ENCODE results near the gene MYRF.

The MYRF gene
- 0.33 to 0.58 (median 0.53) reads per million in 3 experiments for total RNA-seq

DNA sequence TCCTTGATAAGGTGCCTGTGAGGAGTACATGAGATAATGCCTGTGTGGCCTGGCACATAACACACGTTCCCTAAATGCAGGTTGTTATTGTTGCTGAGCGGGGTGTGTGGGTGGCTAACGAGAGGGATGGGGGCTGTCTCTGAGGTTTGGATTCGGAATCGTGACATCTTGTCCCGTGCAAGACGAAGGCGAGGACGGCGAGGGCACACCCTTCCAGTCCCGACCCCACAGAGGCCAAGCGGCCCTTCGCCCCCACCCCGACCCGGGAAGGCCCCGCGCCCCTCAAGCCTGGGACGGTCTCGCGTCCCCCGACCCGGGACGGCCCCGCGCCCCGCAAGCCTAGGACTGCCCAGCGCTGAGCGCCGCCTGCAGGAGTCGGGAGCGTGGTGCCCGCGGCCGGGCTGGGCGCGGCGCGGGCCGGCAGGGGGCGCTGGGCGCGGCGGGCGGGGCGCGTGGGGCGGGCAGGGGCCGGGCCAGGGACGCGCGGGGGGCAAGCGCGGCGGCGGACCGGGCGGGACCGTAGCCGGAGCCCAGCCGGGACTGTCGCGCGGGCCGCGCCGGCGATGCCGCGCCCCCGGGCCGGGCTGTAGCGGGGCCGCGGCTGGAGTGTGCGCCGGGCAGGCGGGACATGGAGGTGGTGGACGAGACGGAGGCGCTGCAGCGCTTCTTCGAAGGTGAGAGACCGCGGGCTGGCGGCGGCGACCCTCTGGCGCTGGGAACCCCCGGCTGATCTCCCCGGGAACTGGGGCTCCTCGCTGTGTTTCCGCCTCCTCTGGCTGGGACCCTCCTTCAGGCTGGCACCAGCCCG is at the start of gene MYRF:
TSS of gene MYRF (plus strand) at position 520 of the 808 bp plus-strand sequence. CDS start at position 629, 109 bp downstream.
- peak; percentile 40 for DNase-seq

DNA sequence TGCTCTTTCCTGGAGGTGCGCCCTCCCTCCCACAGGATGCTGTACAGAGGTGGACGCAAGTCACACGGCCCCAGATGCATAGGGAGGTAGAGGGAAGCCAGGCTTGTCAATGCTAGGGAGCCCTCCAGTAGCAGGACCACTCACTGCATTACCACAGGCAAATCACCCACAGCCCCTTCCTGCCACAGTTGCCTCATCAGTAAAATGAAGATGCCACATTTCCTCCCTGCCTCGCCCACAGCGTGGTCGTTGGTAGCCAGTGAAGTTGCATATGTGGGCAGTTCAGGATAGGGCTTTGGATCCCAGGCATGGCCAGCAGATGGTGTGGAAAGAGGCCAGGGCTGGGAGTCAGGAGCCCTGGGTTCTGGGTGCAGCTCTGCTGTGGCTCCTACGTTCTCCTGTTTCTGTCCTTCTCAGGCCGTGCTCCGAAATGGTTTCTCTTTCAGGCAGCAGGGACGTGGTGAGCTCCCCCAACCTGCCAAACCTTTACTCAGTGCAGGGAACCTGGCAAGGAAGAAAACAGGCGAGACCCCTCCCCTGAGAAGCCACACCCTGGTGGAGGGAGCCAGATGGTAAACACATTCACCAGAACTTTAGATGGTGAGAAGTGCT is 49.6 kb upstream of the MYRF start:
- no peak for DNase-seq

- no peak for DNase-seq
Measured at GRCh38 chr11:61704838-61705237, 47.6 kb upstream of the MYRF start.

- DNase-seq = no peak
Measured at GRCh38 chr11:61706452-61707400, 45.7 kb upstream of the MYRF start.

GRCh38 chr11:61707574-61707973 is 44.9 kb upstream of the MYRF start:
- no peak for DNase-seq

DNA sequence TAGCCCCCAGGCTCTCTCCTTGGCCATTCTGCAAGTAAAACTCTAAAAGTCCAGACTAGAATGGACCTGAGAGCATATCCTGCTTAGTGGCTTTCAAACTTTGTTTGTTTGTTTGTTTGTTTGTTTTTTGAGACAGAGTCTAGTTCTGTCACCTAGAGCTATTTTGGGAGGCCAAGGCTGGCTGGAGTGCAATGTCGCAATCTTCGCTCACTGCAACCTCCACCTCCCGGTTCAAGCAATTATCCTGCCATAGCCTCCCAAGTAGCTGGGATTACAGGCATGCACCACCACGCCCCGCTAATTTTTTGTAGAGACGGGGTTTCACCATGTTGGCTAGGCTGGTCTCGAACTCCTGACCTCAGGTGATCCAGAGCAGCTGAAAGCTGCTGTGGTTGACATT is 43.3 kb upstream of the MYRF start:
- no peak for DNase-seq

- no peak for DNase-seq
Measured at GRCh38 chr11:61709572-61709971, 42.9 kb upstream of the MYRF start.

- no peak for DNase-seq
Measured at GRCh38 chr11:61710019-61710418, 42.4 kb upstream of the MYRF start.

DNA sequence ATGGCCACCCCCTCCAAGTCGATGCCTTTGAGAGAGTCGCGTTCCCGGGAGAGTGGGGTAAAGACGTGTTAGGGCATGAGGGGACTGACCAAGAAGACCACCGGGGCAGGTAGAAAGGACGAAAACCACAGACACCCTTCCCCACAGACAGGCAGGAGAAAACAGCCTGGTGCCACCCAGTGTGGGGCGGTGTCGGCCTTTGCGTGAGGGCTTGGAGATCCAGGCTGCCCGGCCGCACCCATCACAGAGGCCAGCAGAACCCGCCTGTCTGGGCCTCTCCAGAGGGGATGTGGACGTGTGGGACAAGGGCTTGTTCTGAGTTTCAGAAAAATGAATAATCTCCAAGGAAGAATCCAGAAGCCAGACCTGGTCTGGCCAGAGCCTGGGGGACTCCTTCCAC is 41.4 kb upstream of the MYRF start:
- no peak for DNase-seq

GRCh38 chr11:61711498-61711897 is 40.9 kb upstream of the MYRF start:
- no peak for DNase-seq

- DNase-seq = no peak
Measured at GRCh38 chr11:61712314-61712713, 40.1 kb upstream of the MYRF start.

DNA sequence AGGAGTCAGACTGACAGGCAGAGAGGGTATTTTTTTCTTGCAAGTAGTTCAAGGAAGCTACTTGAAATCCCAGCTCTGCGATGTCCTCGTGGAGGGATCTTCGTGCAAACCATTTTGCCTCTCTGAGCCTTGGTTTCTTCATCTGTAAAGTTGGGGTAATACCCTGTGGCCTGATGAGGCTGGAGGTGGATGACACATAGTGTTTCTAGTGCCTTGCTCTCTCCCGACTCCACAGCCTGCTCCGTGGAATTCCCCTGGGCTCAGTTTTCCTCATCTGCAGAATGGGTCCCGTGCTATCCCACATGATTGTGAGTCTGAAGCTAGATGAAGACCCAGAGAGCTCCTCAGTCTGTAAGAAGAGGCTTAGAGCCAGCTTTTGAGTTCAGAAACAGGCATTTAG is 39.6 kb upstream of the MYRF start:
- no peak for DNase-seq

GRCh38 chr11:61713464-61713863 is 39.0 kb upstream of the MYRF start:
- no peak for DNase-seq

DNA sequence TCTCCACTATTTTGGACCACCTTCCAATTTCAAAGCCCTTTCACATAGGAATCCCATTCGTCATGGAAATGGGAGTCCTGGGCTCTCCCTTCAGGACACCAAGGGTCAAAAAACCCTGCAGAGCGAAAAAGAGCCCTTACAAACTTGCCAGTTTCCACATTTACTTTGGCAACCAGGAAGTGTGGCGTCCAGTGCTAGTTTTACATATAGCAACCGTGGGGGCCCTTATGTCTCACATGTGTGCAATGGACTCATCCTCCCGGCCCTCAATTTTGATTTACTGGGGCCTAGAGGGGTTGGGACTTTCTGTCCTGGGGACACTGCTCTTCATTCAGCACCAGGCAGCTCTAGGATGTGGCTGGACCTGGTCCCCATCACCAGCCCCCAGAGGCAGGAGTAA is 38.5 kb upstream of the MYRF start:
- DNase-seq = no peak

- DNase-seq = no peak
Measured at GRCh38 chr11:61714316-61714715, 38.1 kb upstream of the MYRF start.

- no peak for DNase-seq
Measured at GRCh38 chr11:61714916-61715315, 37.5 kb upstream of the MYRF start.

DNA sequence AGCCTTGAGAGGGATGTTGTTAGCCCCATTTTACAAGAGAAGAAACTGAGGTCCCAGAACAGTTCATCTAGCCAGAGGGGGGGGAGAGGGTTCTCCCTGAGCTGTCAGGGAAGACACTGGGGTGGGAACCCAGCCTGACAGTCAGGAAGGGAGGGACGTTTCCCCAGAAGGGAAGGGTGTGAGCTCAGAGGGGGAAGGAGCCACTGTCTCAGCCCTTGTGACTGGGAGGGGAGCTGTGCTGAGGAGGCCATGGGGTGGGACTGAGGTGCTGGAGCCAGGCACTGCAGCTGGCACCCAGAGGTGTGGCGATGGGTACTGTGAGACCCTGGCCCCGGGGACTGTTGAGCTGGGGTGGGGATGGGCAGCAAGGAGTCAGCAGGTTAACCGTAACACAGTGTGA is 36.6 kb upstream of the MYRF start:
- DNase-seq = no peak

DNA sequence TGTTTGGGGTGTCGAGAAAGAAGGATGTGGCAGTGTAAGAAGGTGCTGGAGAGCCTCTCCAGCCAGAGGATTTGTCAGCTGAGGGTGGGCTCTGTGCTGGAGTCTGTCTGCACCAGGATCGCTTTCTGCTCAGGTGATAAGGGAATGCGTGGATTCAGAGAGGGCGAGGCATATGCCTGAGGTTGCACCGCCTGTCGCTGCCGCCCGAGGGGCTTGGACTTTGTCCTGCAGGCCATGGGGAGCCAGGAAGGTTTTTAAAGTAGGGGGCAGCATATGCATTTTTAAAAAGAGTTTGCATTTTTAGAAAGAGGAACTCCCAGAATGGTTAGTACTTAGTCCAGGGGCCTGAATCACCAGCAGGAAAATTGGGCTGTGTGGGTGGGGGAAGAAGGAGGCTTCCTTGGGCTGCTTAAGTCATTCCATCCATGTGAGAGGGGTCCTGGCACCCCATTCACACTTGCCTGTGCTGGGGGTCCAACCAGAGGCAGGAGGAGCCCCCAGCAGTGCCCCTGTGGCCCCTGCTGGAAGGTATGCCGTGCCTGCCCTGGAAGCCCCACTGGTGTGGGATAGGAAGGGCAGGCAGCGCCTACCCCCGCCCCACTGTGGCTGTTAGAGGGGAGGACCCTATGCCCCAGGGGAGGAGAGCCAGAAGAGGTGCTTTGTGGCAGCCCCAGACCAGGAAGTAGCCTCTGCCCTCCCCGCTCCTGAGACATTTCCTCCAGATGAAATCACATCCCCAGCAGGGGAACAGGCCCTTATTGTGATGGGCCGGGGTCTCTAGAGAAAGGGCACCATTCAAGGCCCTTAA is 35.8 kb upstream of the MYRF start:
- no peak for DNase-seq

DNA sequence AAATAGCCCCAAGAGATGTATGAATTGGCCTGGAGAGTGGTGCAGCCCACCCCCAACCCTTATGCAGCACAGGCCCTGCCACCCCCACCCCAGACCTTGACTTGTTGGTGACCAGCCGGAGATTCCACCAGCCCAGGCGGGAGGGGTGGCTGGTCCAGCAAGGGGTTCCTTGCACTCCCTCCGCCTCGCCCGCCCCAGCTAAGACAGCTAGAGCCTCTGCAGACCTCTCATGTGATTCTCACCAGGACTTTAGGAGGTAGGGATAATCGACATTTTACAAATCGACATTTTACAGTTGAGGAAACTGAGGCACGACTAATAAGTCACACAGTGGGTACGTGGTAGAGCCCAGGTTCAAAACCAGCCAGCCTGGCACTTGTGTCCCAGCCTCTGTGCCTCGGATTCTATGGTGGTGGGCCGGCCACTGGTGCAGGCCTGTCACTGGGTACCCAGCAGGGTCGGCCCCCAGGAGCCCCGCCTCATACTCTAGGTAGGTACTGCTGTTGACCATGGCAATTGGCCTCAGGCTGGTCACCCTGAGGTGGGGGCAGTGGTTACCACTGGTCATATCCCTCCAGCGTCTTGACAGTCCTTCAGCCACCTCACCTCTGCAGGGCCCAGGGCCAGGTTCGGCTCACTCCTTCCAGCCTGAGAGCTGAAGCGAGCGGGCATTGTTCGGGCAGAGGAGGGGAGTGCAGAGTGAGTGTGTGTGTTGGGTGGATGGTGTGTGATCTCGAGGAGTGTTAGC is 35.0 kb upstream of the MYRF start:
- no peak for DNase-seq

DNA sequence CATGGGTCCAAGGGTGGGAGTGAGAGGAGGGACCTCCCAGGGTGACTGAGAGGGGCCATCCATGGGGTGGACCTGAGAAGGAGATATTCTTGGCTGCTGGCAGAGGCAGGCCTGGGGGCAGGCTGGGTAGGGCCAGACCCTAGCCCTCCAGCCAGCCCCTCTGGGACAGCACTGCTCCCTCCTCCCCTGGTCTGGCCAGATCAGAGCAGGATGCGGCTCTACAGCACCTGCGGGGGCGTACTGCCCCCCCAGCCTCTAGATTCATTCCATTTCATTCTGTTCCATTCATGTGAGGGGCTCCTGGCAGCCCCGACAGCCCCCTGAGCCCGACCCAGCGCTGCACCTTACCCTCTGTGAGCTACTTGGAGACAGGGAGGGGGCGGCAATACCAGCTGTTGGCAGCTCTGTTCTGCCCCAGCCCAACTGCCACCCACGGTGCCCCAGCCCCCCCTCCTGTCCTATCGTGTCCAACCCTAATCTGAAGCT is 34.3 kb upstream of the MYRF start:
- no peak for DNase-seq

DNA sequence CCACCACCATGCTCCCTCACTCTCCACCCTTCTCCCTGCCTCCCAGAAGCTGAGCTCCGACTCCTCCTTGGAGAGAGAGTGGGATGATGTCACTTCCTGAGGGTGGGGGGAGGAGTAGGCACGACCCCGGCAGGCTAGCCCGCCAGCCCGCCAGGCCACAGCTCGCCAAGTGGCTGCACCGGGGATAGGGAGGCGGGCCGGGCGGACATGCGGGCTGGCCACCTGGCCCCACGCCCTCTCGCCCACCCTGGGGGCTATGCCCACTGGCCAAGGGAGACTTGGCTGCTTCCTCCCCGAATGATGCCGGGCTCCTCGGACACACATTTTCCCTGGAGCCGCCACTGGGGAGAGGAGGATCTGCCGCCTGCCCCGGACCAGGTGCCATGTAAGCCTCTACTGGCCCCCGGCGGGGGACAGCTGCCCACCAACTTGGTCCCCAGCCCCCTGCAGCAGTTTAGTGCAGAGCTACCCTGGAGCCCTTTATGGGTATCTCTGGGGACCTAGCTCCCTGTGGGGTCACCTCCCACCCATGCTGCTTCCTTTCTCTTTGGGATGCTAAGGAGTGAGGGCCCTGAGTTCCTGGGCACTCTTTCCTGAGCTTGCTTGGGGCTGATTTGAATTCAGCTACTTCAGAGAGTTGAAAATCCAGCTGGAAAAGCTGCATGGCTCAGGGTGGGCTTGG is 33.7 kb upstream of the MYRF start:
- DNase-seq = no peak

Measured in central memory CD4-positive, alpha-beta T cell (primary cell).